CD4-positive, alpha-beta T cell (primary cell): Measurements from ENCODE around the gene FOXO1. TPM values are rescaled to one million over a fixed set of nuclear protein-coding genes. Genes with fewer than 3 reads are reported as not detected.
A peak's percentile ranks its signal among the peaks of the same experiment; 100 is the strongest.

ENCODE experiments used
- ATAC-seq: fragments of 200-7000 bp; cut with Tn5 transposase; one replicate; pipeline ENCODE4 v1.10.0; 2022; ENCODE audit warnings: mild to moderate bottlenecking; ENCODE audit not compliant: poor library complexity
- CTCF ChIA-PET: fragments of 350-600 bp; sonication (Branson Sonifier 250); formaldehyde crosslinking; loops from one replicate; lab custom pipeline; 2021; ENCODE audit warnings: antibody characterized with exemption, inconsistent platforms; lab: Charles Lee
- POLR2A ChIA-PET: fragments of 350-600 bp; sonication (Branson Sonifier 250); formaldehyde crosslinking; loops from one replicate; lab custom pipeline; 2021; ENCODE audit warnings: antibody characterized with exemption, inconsistent platforms; lab: Charles Lee
- DNase-seq, 14 experiments: peaks; one replicate each; pipeline ENCODE4 v3.0.0-alpha.2; 2013 to 2020; ENCODE audit warnings: mixed read lengths in 2 of 14
- H3K27ac ChIP-seq, 2 donors: one replicate each; pipeline versions ENCODE4 v1.5.1 to v1.7.0; 2013; ENCODE audit warnings: low read length in 2 of 2, low read depth in 1 of 2, mild to moderate bottlenecking in 1 of 2
- H3K27me3 ChIP-seq, 2 experiments: 1 replicate in 1 of 2; 2 replicates in 1 of 2; pipeline versions ENCODE4 v1.6.1 to v1.7.0; 2013; ENCODE audit warnings: low read length in 2 of 2, control low read depth in 1 of 2, mild to moderate bottlenecking in 1 of 2, moderate library complexity in 1 of 2; ENCODE audit not compliant: insufficient read depth in 2 of 2, control insufficient read depth in 1 of 2
- H3K36me3 ChIP-seq: one replicate; pipeline ENCODE4 v1.6.1; 2013; ENCODE audit warnings: low read length, control low read depth; ENCODE audit not compliant: insufficient read depth
- H3K4me1 ChIP-seq: one replicate; pipeline ENCODE4 v1.6.1; 2013; ENCODE audit warnings: low read length, control low read depth; ENCODE audit not compliant: insufficient read depth
- H3K4me3 ChIP-seq: one replicate; pipeline ENCODE4 v1.5.1; 2013; ENCODE audit warnings: mild to moderate bottlenecking, low read length, moderate library complexity
- H3K9me3 ChIP-seq, 2 experiments: 1 replicate in 1 of 2; 2 replicates in 1 of 2; pipeline versions ENCODE4 v1.6.1 to v1.7.0; 2013; ENCODE audit warnings: low read length in 2 of 2, mild to moderate bottlenecking in 2 of 2, control low read depth in 1 of 2, moderate library complexity in 1 of 2; ENCODE audit not compliant: control insufficient read depth in 1 of 2, insufficient read depth in 1 of 2
- H3K27ac Mint-ChIP-seq: one replicate; pipeline ENCODE4 v1.8.0; 2020; ENCODE audit warnings: mixed read lengths
- H3K27me3 Mint-ChIP-seq: one replicate; pipeline ENCODE4 v1.8.0; 2021; ENCODE audit warnings: mixed read lengths
- H3K36me3 Mint-ChIP-seq: one replicate; pipeline ENCODE4 v1.8.0; 2021; ENCODE audit warnings: low read depth, mixed read lengths
- H3K4me1 Mint-ChIP-seq: one replicate; pipeline ENCODE4 v1.8.0; 2021; ENCODE audit warnings: low read depth, mixed read lengths
- H3K4me3 Mint-ChIP-seq: one replicate; pipeline ENCODE4 v1.8.0; 2020; ENCODE audit warnings: mild to moderate bottlenecking, mixed read lengths
- H3K9me3 Mint-ChIP-seq: one replicate; pipeline ENCODE4 v1.8.0; 2020; ENCODE audit warnings: mixed read lengths
- CTCF ChIP-seq: fragments of 200-600 bp; IDR thresholded peaks from one replicate; pipeline ENCODE4 v1.8.0; 2022; ENCODE audit warnings: antibody characterized with exemption, mild to moderate bottlenecking
- intact Hi-C, 2 experiments: fragments of 100-400 bp; cut with DNase I in 1 of 2; cut with micrococcal nuclease in 1 of 2; formaldehyde crosslinking; loops; one replicate each; pipeline versions ENCODE4 v1.15.1 to v1.9.0; 2023 to 2025; cut with DNase I, micrococcal nuclease
- total RNA-seq, 174 experiments: library from RNA in 2 of 174; stranded (reverse) in 2 of 174; gene quantifications; one replicate each; pipeline ENCODE4 v1.2.3 and lab custom pipeline; 2021 to 2026

Gene FOXO1
- total RNA-seq, 2 experiments from 2014 or later = 93.1 to 101 TPM

- intact Hi-C loops = loop anchor here in 1 of 2 experiments (5.0 kb wide), 1 partner anchor 71 kb away; no protein-coding TSS in a partner anchor
- Histone ChIP-seq H3K4me3 (no peak overlapping the region), H3K27ac (no peak overlapping the region), H3K9me3 (no peaks in the 10 kb centered on the region), H3K27me3 (no peaks in the 10 kb centered on the region), H3K4me1 (peaks cover 32% of the 10 kb centered on the region), H3K36me3 (peaks cover 41% of the 10 kb centered on the region)
- H3K36me3 Mint-ChIP-seq = peaks cover 84% of the 10 kb centered on the region
- H3K4me1 Mint-ChIP-seq = peaks cover 98% of the 10 kb centered on the region
- peak overlapping the region; percentile 79 for H3K27ac Mint-ChIP-seq
- ATAC-seq (no peak), DNase-seq (no peak)
- no peaks in the 10 kb centered on the region for H3K27me3 Mint-ChIP-seq
- TF ChIP-seq CTCF = no peak
- H3K9me3 Mint-ChIP-seq = no peaks in the 10 kb centered on the region
- POLR2A ChIA-PET = interaction anchor here (1.3 to 1.7 kb wide), 2 partner anchors 12 to 14 kb away, joined by 3 to 4 read pairs; no protein-coding TSS in a partner anchor
- CTCF ChIA-PET = no interaction called here
- peak overlapping the region; percentile 8 for H3K4me3 Mint-ChIP-seq
Observed at GRCh38 chr13:40558656-40559055, 107.8 kb downstream of the FOXO1 start.

- H3K27ac ChIP-seq = no peak overlapping the region
- peaks cover 99% of the 10 kb centered on the region for H3K4me1 Mint-ChIP-seq
- H3K9me3 ChIP-seq = no peaks in the 10 kb centered on the region
- CTCF ChIA-PET = no interaction called here
- H3K27me3 Mint-ChIP-seq = no peaks in the 10 kb centered on the region
- no peak for ATAC-seq
- peaks cover 80% of the 10 kb centered on the region for H3K36me3 Mint-ChIP-seq
- H3K36me3 ChIP-seq = peaks cover 41% of the 10 kb centered on the region
- H3K9me3 Mint-ChIP-seq = no peaks in the 10 kb centered on the region
- no peak overlapping the region for H3K4me3 ChIP-seq
- peak overlapping the region; percentile 71 for H3K27ac Mint-ChIP-seq
- no peak for DNase-seq
- no peak overlapping the region for H3K4me3 Mint-ChIP-seq
- POLR2A ChIA-PET = interaction anchor here (1.2 kb wide), 1 partner anchor 25 kb away, joined by 3 read pairs; no protein-coding TSS in a partner anchor
- H3K27me3 ChIP-seq = no peaks in the 10 kb centered on the region
- intact Hi-C loops = loop anchor here in 1 of 2 experiments (5.0 kb wide), 1 partner anchor 69 kb away; no protein-coding TSS in a partner anchor
- TF ChIP-seq CTCF = no peak
- H3K4me1 ChIP-seq = peaks cover 21% of the 10 kb centered on the region
Observed at GRCh38 chr13:40556453-40556852, 110.0 kb downstream of the FOXO1 start.

- ChIA-PET POLR2A (interaction anchor here (0.6 kb wide), 1 partner anchor 12 kb away, joined by 3 read pairs; no protein-coding TSS in a partner anchor), CTCF (no interaction called here)
- Histone ChIP-seq H3K4me3 (no peak overlapping the region), H3K36me3 (peaks cover 19% of the 10 kb centered on the region), H3K9me3 (no peaks in the 10 kb centered on the region), H3K27me3 (no peaks in the 10 kb centered on the region), H3K27ac (peak overlapping the region in 1 of 2 donors; percentile 34), H3K4me1 (peaks cover 6% of the 10 kb centered on the region)
- intact Hi-C loops = no loop called here
- peaks cover 49% of the 10 kb centered on the region for H3K36me3 Mint-ChIP-seq
- ATAC-seq (no peak), DNase-seq (no peak)
- peaks cover 88% of the 10 kb centered on the region for H3K4me1 Mint-ChIP-seq
- peak overlapping the region; percentile 71 for H3K27ac Mint-ChIP-seq
- peaks cover 6% of the 10 kb centered on the region for H3K9me3 Mint-ChIP-seq
- TF ChIP-seq CTCF = no peak
- no peaks in the 10 kb centered on the region for H3K27me3 Mint-ChIP-seq
- no peak overlapping the region for H3K4me3 Mint-ChIP-seq
Observed at GRCh38 chr13:40553356-40553755, 113.1 kb downstream of the FOXO1 start.
